Limb (tissue), 2 donors: ENCODE results near the gene XYLT1.

ENCODE experiments used
- DNase-seq, 2 donors: peaks; one replicate each; pipeline ENCODE4 v3.0.0-alpha.2; 2016; ENCODE audit errors: extremely low spot score in 2 of 2

The XYLT1 gene

GRCh38 chr16:17160285-17160853 lies 310.4 kb downstream of the XYLT1 start:
- peak in 1 of 2 donors; percentile 32 for DNase-seq

GRCh38 chr16:17159617-17160016 lies 311.1 kb downstream of the XYLT1 start:
- no peak for DNase-seq

- no peak for DNase-seq
Measured at GRCh38 chr16:17155936-17156335, 314.8 kb downstream of the XYLT1 start.

GRCh38 chr16:17155485-17155884 lies 315.3 kb downstream of the XYLT1 start:
- DNase-seq, result no peak

GRCh38 chr16:17154981-17155380 lies 315.8 kb downstream of the XYLT1 start:
- DNase-seq, result no peak

- no peak for DNase-seq
Measured at GRCh38 chr16:17152311-17152710, 318.4 kb downstream of the XYLT1 start.

- no peak for DNase-seq
Measured at GRCh38 chr16:17151335-17151734, 319.4 kb downstream of the XYLT1 start.

- DNase-seq, result peak in 1 of 2 donors; percentile 4
Measured at GRCh38 chr16:17149904-17150483, 320.8 kb downstream of the XYLT1 start.

GRCh38 chr16:17147942-17148341 lies 322.8 kb downstream of the XYLT1 start:
- no peak for DNase-seq

- no peak for DNase-seq
Measured at GRCh38 chr16:17145029-17145428, 325.7 kb downstream of the XYLT1 start.

GRCh38 chr16:17144431-17144830 lies 326.3 kb downstream of the XYLT1 start:
- no peak for DNase-seq

- DNase-seq, result no peak
Measured at GRCh38 chr16:17143546-17144419, 327.0 kb downstream of the XYLT1 start.

GRCh38 chr16:17138801-17139200 lies 332.0 kb downstream of the XYLT1 start:
- DNase-seq, result peak; percentile 22 to 42

- no peak for DNase-seq
Measured at GRCh38 chr16:17135439-17135838, 335.3 kb downstream of the XYLT1 start.

- no peak for DNase-seq
Measured at GRCh38 chr16:17134586-17134985, 336.2 kb downstream of the XYLT1 start.

- no peak for DNase-seq
Measured at GRCh38 chr16:17133851-17134250, 336.9 kb downstream of the XYLT1 start.

GRCh38 chr16:17131351-17131750 lies 339.4 kb downstream of the XYLT1 start:
- no peak for DNase-seq

- DNase-seq, result no peak
Measured at GRCh38 chr16:17130733-17131132, 340.0 kb downstream of the XYLT1 start.

GRCh38 chr16:17129971-17130370 lies 340.8 kb downstream of the XYLT1 start:
- no peak for DNase-seq

GRCh38 chr16:17128791-17129190 lies 342.0 kb downstream of the XYLT1 start:
- no peak for DNase-seq

- DNase-seq, result no peak
Measured at GRCh38 chr16:17126156-17126555, 344.6 kb downstream of the XYLT1 start.

- no peak for DNase-seq
Measured at GRCh38 chr16:17125671-17126070, 345.1 kb downstream of the XYLT1 start.
